Astrocyte of the cerebellum (primary cell): ENCODE measurements around the gene FMO1.

Experiments
- DNase-seq: peaks from one replicate; pipeline ENCODE4 v3.0.0-alpha.2; 2011; ENCODE audit warnings: low read depth
- H3K4me3 ChIP-seq: 2 replicates; pipeline ENCODE4 v1.5.1; 2011; ENCODE audit warnings: mild to moderate bottlenecking, low read depth, low read length, moderate library complexity
- CTCF ChIP-seq: IDR thresholded peaks from 2 replicates; pipeline ENCODE4 v1.5.1; 2012; ENCODE audit warnings: low read length, low read depth, moderate library complexity, mild to moderate bottlenecking; ENCODE audit errors: missing control alignments
- in situ Hi-C: cut with HindIII; loops from 2 replicates; pipeline ENCODE4 v1.10.0; 2017; ENCODE audit warnings: low sequenced_read_pairs

The FMO1 gene

GRCh38 chr1:171261336-171261735 lies 13.0 kb downstream of the FMO1 start:
- H3K4me3 ChIP-seq, result no peak overlapping the region
- no peak for TF ChIP-seq CTCF
- no peak for DNase-seq
- in situ Hi-C loops, result no loop called here

- in situ Hi-C loops, result no loop called here
- H3K4me3 ChIP-seq, result no peak overlapping the region
- TF ChIP-seq CTCF, result no peak
- DNase-seq, result no peak
Observed at GRCh38 chr1:171263901-171264300, 15.6 kb downstream of the FMO1 start.

GRCh38 chr1:171265686-171266085 lies 17.4 kb downstream of the FMO1 start:
- H3K4me3 ChIP-seq, result no peak overlapping the region
- no peak for TF ChIP-seq CTCF
- DNase-seq, result no peak
- in situ Hi-C loops, result no loop called here

GRCh38 chr1:171266930-171267329 lies 18.6 kb downstream of the FMO1 start:
- in situ Hi-C loops, result no loop called here
- H3K4me3 ChIP-seq, result no peak overlapping the region
- DNase-seq, result no peak
- TF ChIP-seq CTCF, result no peak

GRCh38 chr1:171267391-171267790 lies 19.1 kb downstream of the FMO1 start:
- no peak for TF ChIP-seq CTCF
- no peak overlapping the region for H3K4me3 ChIP-seq
- in situ Hi-C loops, result no loop called here
- DNase-seq, result no peak

GRCh38 chr1:171270806-171271205 lies 22.5 kb downstream of the FMO1 start:
- in situ Hi-C loops, result no loop called here

More at GRCh38 chr1:171270806-171271205, 22.5 kb downstream of the FMO1 start:
- TF ChIP-seq CTCF, result no peak
- no peak for DNase-seq
- H3K4me3 ChIP-seq, result no peak overlapping the region
